MM.1S (cell line): ENCODE results near the gene MYL10.

Experiments used
- CTCF ChIP-seq: fragments of 300-600 bp; sonication (generic); IDR thresholded peaks from 2 replicates; pipeline ENCODE4 v1.5.1; 2016; ENCODE audit warnings: antibody characterized with exemption, low read length, mixed read lengths
- EZH2 ChIP-seq: fragments of 300-600 bp; sonication (generic); optimal IDR thresholded peaks from 2 replicates; pipeline ENCODE3; 2017; ENCODE audit warnings: low read depth, mild to moderate bottlenecking, antibody characterized with exemption, low read length, mixed read lengths

DNA sequence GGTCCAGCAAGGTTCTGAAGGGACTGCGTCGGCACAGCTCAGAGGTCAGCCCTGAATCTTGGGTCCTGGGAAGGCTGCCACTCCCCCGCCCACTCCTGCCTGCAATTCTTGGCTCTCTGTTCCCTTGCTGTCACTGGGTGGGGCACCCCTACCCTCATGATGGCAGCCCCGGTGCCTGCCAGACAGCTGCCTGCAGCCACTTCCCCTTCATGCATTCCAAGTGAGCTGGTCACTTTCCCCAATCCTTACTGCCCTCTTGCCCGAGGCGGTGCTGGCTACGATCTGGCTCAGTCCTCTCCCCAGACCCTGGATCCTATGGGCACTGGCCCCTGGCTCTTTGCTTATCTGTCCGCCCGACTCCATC lies 14.2 kb downstream of the MYL10 start:
- TF ChIP-seq CTCF (no peak), EZH2 (no peak)
